HG03439 (cell line): ENCODE measurements around the gene ALDH3B2.
"Not testable (repeated sequence)": the region's sequence is repeated elsewhere in the genome, so short reads cannot be mapped to it uniquely, and the experiment has no call there.

ENCODE experiments used
- ATAC-seq: cut with Tn5 transposase; IDR thresholded peaks from one replicate; pipeline ENCODE4 v1.9.1; 2021; ENCODE audit warnings: mild to moderate bottlenecking, moderate library complexity; ENCODE audit not compliant: unreplicated experiment

The ALDH3B2 gene

GRCh38 chr11:67644472-67645418 is 29.7 kb downstream of the ALDH3B2 start:
- no peak for ATAC-seq

- ATAC-seq, result no peak
These were observed 30.4 kb downstream of the ALDH3B2 start for GRCh38 chr11:67644042-67644441.

GRCh38 chr11:67642173-67643120 is 32.0 kb downstream of the ALDH3B2 start:
- no peak for ATAC-seq

GRCh38 chr11:67641338-67642172 is 32.9 kb downstream of the ALDH3B2 start:
- no peak for ATAC-seq

GRCh38 chr11:67640758-67641337 is 33.6 kb downstream of the ALDH3B2 start:
- ATAC-seq, result no peak

GRCh38 chr11:67640021-67640757 is 34.2 kb downstream of the ALDH3B2 start:
- no peak for ATAC-seq

- ATAC-seq, result no peak
These were observed 35.0 kb downstream of the ALDH3B2 start, which contains the start of gene TBX10 for GRCh38 chr11:67639438-67639859. Gene TBX10, minus strand, starts transcription at chr11:67639763. Its CDS starts 291 bp downstream, at chr11:67639472.

GRCh38 chr11:67638535-67639437 is 35.6 kb downstream of the ALDH3B2 start:
- no peak for ATAC-seq

- ATAC-seq, result not testable (repeated sequence)
These were observed 37.0 kb downstream of the ALDH3B2 start for GRCh38 chr11:67637441-67637840.

- ATAC-seq, result no peak
These were observed 37.5 kb downstream of the ALDH3B2 start for GRCh38 chr11:67636962-67637361.

GRCh38 chr11:67635231-67635521 is 39.2 kb downstream of the ALDH3B2 start:
- no peak for ATAC-seq

GRCh38 chr11:67634366-67635230 is 39.8 kb downstream of the ALDH3B2 start:
- ATAC-seq, result no peak

GRCh38 chr11:67633758-67634365 is 40.6 kb downstream of the ALDH3B2 start:
- no peak for ATAC-seq

GRCh38 chr11:67632982-67633755 is 41.3 kb downstream of the ALDH3B2 start:
- ATAC-seq, result no peak

- no peak for ATAC-seq
These were observed 42.0 kb downstream of the ALDH3B2 start for GRCh38 chr11:67632175-67632981.

- no peak for ATAC-seq
These were observed 42.6 kb downstream of the ALDH3B2 start for GRCh38 chr11:67631853-67632174.
